Neuronal stem cell (in vitro differentiated cells): ENCODE measurements around the gene REX1BD.

Source experiments
- DNase-seq: peaks from one replicate; pipeline ENCODE4 v3.0.0-alpha.2; 2013; ENCODE audit warnings: low spot score
- H2AFZ ChIP-seq: one replicate; pipeline ENCODE4 v1.6.1; 2013; ENCODE audit warnings: mild to moderate bottlenecking, low read length, inconsistent platforms
- H2AK5ac ChIP-seq: 2 replicates; pipeline ENCODE4 v1.6.1; 2013; ENCODE audit warnings: low read depth, mild to moderate bottlenecking, inconsistent platforms, low read length, moderate library complexity, mixed read lengths
- H2BK120ac ChIP-seq: 2 replicates; pipeline ENCODE4 v1.6.1; 2013; ENCODE audit warnings: low read depth, mild to moderate bottlenecking, inconsistent platforms, low read length, moderate library complexity, mixed read lengths
- H2BK12ac ChIP-seq: one replicate; pipeline ENCODE4 v1.6.1; 2013; ENCODE audit warnings: low read length, inconsistent platforms
- H2BK15ac ChIP-seq: 2 replicates; pipeline ENCODE4 v1.6.1; 2013; ENCODE audit warnings: mild to moderate bottlenecking, low read length, inconsistent platforms, mixed read lengths
- H2BK5ac ChIP-seq: one replicate; pipeline ENCODE4 v1.6.1; 2013; ENCODE audit warnings: inconsistent platforms, mild to moderate bottlenecking, low read length, moderate library complexity
- H3K14ac ChIP-seq: one replicate; pipeline ENCODE4 v1.6.1; 2013; ENCODE audit warnings: low read length, inconsistent platforms
- H3K18ac ChIP-seq: 2 replicates; pipeline ENCODE4 v1.6.1; 2013; ENCODE audit warnings: low read length, inconsistent platforms
- H3K23ac ChIP-seq: 2 replicates; pipeline ENCODE4 v1.6.1; 2013; ENCODE audit warnings: low read depth, mild to moderate bottlenecking, mixed read lengths, low read length, inconsistent platforms; ENCODE audit not compliant: poor library complexity
- H3K27ac ChIP-seq: replicated peaks from 3 replicates; pipeline ENCODE4 v1.5.1; 2013; ENCODE audit warnings: low read length, inconsistent platforms
- H3K27me3 ChIP-seq, 3 experiments: 2 replicates each; pipeline ENCODE4 v1.6.1; 2013; ENCODE audit warnings: low read length in 3 of 3, mild to moderate bottlenecking in 2 of 3, inconsistent platforms in 1 of 3, low read depth in 1 of 3, mixed read lengths in 1 of 3, moderate library complexity in 1 of 3; ENCODE audit not compliant: control insufficient read depth in 3 of 3, insufficient read depth in 3 of 3
- H3K36me3 ChIP-seq, 2 donors: replicated peaks in 1 of 2; 2 replicates each; pipeline ENCODE4 v1.6.1; 2013; ENCODE audit warnings: low read length in 2 of 2; ENCODE audit not compliant: control insufficient read depth in 2 of 2, insufficient read depth in 2 of 2
- H3K4ac ChIP-seq: 2 replicates; pipeline ENCODE4 v1.6.1; 2013; ENCODE audit warnings: inconsistent platforms, mild to moderate bottlenecking, low read length, moderate library complexity
- H3K4me1 ChIP-seq, 2 donors: 1 replicate in 1 of 2; 2 replicates in 1 of 2; pipeline ENCODE4 v1.6.1; 2013; ENCODE audit warnings: low read length in 2 of 2, low read depth in 1 of 2; ENCODE audit not compliant: control insufficient read depth in 2 of 2, insufficient read depth in 1 of 2
- H3K4me2 ChIP-seq: one replicate; pipeline ENCODE4 v1.6.1; 2013; ENCODE audit warnings: mild to moderate bottlenecking, low read length, inconsistent platforms; ENCODE audit not compliant: insufficient read depth, poor library complexity, severe bottlenecking
- H3K4me3 ChIP-seq, 2 donors: 2 replicates each; pipeline ENCODE4 v1.5.1; 2013; ENCODE audit warnings: low read length in 2 of 2, mild to moderate bottlenecking in 2 of 2, inconsistent platforms in 1 of 2, moderate library complexity in 1 of 2
- H3K79me1 ChIP-seq: one replicate; pipeline ENCODE4 v1.6.1; 2013; ENCODE audit warnings: low read depth, mild to moderate bottlenecking, inconsistent platforms, low read length, moderate library complexity
- H3K9ac ChIP-seq: one replicate; pipeline ENCODE4 v1.6.1; 2013; ENCODE audit warnings: mild to moderate bottlenecking, low read depth, low read length, inconsistent platforms; ENCODE audit not compliant: poor library complexity
- H3K9me3 ChIP-seq, 2 donors: replicated peaks in 1 of 2; 2 replicates each; pipeline versions ENCODE3 to v1.6.1; 2013; ENCODE audit warnings: low read length in 2 of 2, mild to moderate bottlenecking in 2 of 2, inconsistent platforms in 1 of 2, low read depth in 1 of 2, mixed read lengths in 1 of 2, moderate library complexity in 1 of 2; ENCODE audit not compliant: control insufficient read depth in 2 of 2, insufficient read depth in 1 of 2
- H4K8ac ChIP-seq: one replicate; pipeline ENCODE4 v1.6.1; 2013; ENCODE audit warnings: low read depth, mild to moderate bottlenecking, inconsistent platforms, low read length, moderate library complexity
- H4K91ac ChIP-seq: one replicate; pipeline ENCODE4 v1.6.1; 2013; ENCODE audit warnings: low read length, low read depth, mild to moderate bottlenecking, inconsistent platforms; ENCODE audit not compliant: poor library complexity
- WGBS, 2 donors: extraction: QIAGEN DNeasy Blood & Tissue Kit; methylation state at CpG; one replicate each; pipeline ENCODE4 v1.1.7; 2013; ENCODE audit warnings: missing lambda C conversion rate in 2 of 2, mixed read lengths in 1 of 2; ENCODE audit not compliant: insufficient read length in 2 of 2, insufficient replicate concordance in 1 of 2; ENCODE audit errors: extremely low coverage in 2 of 2; 5-methylcytosine and 5-hydroxymethylcytosine counted together

Gene REX1BD

DNA sequence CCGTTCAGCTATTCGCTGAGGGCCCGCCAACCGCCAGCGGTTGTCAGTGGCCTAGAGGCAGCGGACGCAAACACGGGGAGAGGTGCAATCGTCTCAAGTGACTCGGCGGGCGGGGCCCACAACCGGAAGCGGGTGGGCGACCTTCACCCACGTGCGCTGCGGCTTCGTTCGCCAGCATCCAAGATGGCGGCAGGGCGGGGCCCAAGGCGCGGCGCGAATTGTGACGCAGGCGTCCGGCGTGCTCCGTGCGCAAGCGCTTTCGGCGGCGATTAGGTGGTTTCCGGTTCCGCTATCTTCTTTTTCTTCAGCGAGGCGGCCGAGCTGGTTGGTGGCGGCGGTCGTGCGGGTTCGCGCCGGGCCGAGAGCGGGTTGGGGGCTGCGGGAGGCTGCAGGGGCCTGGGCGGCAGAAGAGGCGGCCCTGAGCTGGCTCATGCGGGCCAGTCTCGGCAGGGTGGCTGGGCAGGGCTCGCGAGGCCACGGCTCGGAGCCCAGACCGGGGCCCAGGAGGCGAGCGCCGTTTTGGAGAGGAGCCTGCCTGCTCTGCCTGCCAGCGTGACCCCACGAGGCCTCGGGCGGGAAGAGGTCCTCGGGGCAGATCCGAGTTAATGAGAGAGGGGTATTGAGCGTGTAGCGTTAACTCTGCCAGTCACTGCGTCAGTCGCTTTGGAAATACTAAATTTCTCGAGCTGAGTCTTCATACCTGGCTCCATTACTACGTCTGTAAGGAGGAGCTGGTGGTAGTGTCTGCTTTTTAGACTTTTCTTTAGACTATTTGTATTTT lies 16.8 kb upstream of the REX1BD start, which contains the start of gene UBA52:
TSS of gene UBA52 (plus strand) at position 294 of the 781 bp plus-strand sequence. CDS start 1,444 bp downstream, outside the sequence.
- Histone ChIP-seq H3K27ac (peak within 1 kb of the TSS; percentile 71), H2AFZ (peak within 1 kb of the TSS; percentile 84), H3K9me3 (no peaks in the 10 kb centered on the region), H2BK120ac (no peak within 1 kb of the TSS), H4K8ac (peak within 1 kb of the TSS; percentile 65), H3K4me3 (peak within 1 kb of the TSS; percentile 91 to 100), H3K4me2 (peak within 1 kb of the TSS; percentile 91), H3K18ac (peak within 1 kb of the TSS; percentile 97), H2BK15ac (no peak within 1 kb of the TSS), H3K9ac (peak within 1 kb of the TSS; percentile 98), H3K4me1 (peaks cover 10 to 13% of the 10 kb centered on the region in 2 donors), H2AK5ac (peak within 1 kb of the TSS; percentile 98), H3K36me3 (peaks cover 54 to 75% of the 10 kb centered on the region in 2 donors), H3K4ac (no peak within 1 kb of the TSS), H3K27me3 (no peaks in the 10 kb centered on the region), H3K23ac (peak within 1 kb of the TSS; percentile 99), H2BK12ac (peak within 1 kb of the TSS; percentile 41), H2BK5ac (peak within 1 kb of the TSS; percentile 66), H4K91ac (no peak within 1 kb of the TSS), H3K79me1 (peaks cover 14% of the 10 kb centered on the region), H3K14ac (peak within 1 kb of the TSS; percentile 97)
- peak; percentile 97 for DNase-seq
- WGBS, 2 donors: no CpG with 5 or more reads among the region's 75 CpGs

GRCh38 chr19:18574691-18575291 lies 13.8 kb upstream of the REX1BD start:
- no CpG with 5 or more reads among the region's 18 CpGs for WGBS, 2 donors
- no peak overlapping the region for H3K27ac ChIP-seq
- H3K23ac ChIP-seq: peak overlapping the region; percentile 65
- H3K79me1 ChIP-seq: peaks cover 13% of the 10 kb centered on the region
- DNase-seq: no peak
- no peak overlapping the region for H4K8ac ChIP-seq
- no peak overlapping the region for H3K18ac ChIP-seq
- H3K36me3 ChIP-seq: peaks cover 29 to 58% of the 10 kb centered on the region in 2 donors
- no peaks in the 10 kb centered on the region for H3K27me3 ChIP-seq
- no peak overlapping the region for H2BK15ac ChIP-seq
- H2BK120ac ChIP-seq: no peak overlapping the region
- H2AK5ac ChIP-seq: no peak overlapping the region
- no peak overlapping the region for H2AFZ ChIP-seq
- no peak overlapping the region for H3K4ac ChIP-seq
- H3K4me3 ChIP-seq: peak overlapping the region in 1 of 2 donors; percentile 29
- no peak overlapping the region for H3K9ac ChIP-seq
- H2BK12ac ChIP-seq: no peak overlapping the region
- no peak overlapping the region for H3K14ac ChIP-seq
- H3K4me2 ChIP-seq: no peak overlapping the region
- H3K9me3 ChIP-seq: no peaks in the 10 kb centered on the region
- no peak overlapping the region for H2BK5ac ChIP-seq
- peaks cover 10 to 13% of the 10 kb centered on the region in 2 donors for H3K4me1 ChIP-seq
- no peak overlapping the region for H4K91ac ChIP-seq

GRCh38 chr19:18576383-18576782 lies 12.2 kb upstream of the REX1BD start:
- H2BK120ac ChIP-seq: no peak overlapping the region
- peaks cover 13% of the 10 kb centered on the region for H3K79me1 ChIP-seq
- H3K14ac ChIP-seq: no peak overlapping the region
- no peak overlapping the region for H3K23ac ChIP-seq
- H2BK12ac ChIP-seq: no peak overlapping the region
- H4K91ac ChIP-seq: no peak overlapping the region
- WGBS, 2 donors: no CpG with 5 or more reads among the region's 8 CpGs
- no peak overlapping the region for H2AK5ac ChIP-seq
- H3K4me1 ChIP-seq: peaks cover 10 to 11% of the 10 kb centered on the region in 2 donors
- no peak overlapping the region for H2AFZ ChIP-seq
- peaks cover 29 to 54% of the 10 kb centered on the region in 2 donors for H3K36me3 ChIP-seq
- no peak overlapping the region for H3K4me2 ChIP-seq
- H3K9me3 ChIP-seq: no peaks in the 10 kb centered on the region
- no peak for DNase-seq
- H3K18ac ChIP-seq: no peak overlapping the region
- no peak overlapping the region for H3K9ac ChIP-seq
- H3K27ac ChIP-seq: no peak overlapping the region
- H4K8ac ChIP-seq: no peak overlapping the region
- no peak overlapping the region for H2BK5ac ChIP-seq
- no peak overlapping the region for H3K4ac ChIP-seq
- H3K27me3 ChIP-seq: no peaks in the 10 kb centered on the region
- H2BK15ac ChIP-seq: no peak overlapping the region
- no peak overlapping the region for H3K4me3 ChIP-seq

- Histone ChIP-seq H2BK15ac (no peak overlapping the region), H3K27ac (no peak overlapping the region), H3K9me3 (no peaks in the 10 kb centered on the region), H3K4me3 (no peak overlapping the region), H3K79me1 (peaks cover 10% of the 10 kb centered on the region), H2BK5ac (no peak overlapping the region), H2BK12ac (no peak overlapping the region), H2BK120ac (no peak overlapping the region), H3K4me2 (no peak overlapping the region), H4K8ac (no peak overlapping the region), H3K18ac (no peak overlapping the region), H4K91ac (no peak overlapping the region), H3K4me1 (peaks cover 9% of the 10 kb centered on the region in 2 donors), H2AFZ (no peak overlapping the region), H3K23ac (no peak overlapping the region), H3K36me3 (peaks cover 29 to 54% of the 10 kb centered on the region in 2 donors), H2AK5ac (no peak overlapping the region), H3K14ac (no peak overlapping the region), H3K4ac (no peak overlapping the region), H3K9ac (no peak overlapping the region), H3K27me3 (no peaks in the 10 kb centered on the region)
- DNase-seq: no peak
- WGBS, 2 donors: no CpG with 5 or more reads among the region's 21 CpGs
These were observed 11.2 kb upstream of the REX1BD start for GRCh38 chr19:18577365-18577914.
